ENCODE measurements around the gene TDRD3.

The TDRD3 gene

GRCh38 chr13:60439201-60439600 lies 42.2 kb downstream of the TDRD3 start:
- TF ChIP-seq, protein P1, sequence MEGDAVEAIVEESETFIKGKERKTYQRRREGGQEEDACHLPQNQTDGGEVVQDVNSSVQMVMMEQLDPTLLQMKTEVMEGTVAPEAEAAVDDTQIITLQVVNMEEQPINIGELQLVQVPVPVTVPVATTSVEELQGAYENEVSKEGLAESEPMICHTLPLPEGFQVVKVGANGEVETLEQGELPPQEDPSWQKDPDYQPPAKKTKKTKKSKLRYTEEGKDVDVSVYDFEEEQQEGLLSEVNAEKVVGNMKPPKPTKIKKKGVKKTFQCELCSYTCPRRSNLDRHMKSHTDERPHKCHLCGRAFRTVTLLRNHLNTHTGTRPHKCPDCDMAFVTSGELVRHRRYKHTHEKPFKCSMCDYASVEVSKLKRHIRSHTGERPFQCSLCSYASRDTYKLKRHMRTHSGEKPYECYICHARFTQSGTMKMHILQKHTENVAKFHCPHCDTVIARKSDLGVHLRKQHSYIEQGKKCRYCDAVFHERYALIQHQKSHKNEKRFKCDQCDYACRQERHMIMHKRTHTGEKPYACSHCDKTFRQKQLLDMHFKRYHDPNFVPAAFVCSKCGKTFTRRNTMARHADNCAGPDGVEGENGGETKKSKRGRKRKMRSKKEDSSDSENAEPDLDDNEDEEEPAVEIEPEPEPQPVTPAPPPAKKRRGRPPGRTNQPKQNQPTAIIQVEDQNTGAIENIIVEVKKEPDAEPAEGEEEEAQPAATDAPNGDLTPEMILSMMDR (IDR thresholded peaks at IDR 0.05; ENCODE audit: extremely low read depth, insufficient read depth, missing control alignments) = no peak
- DNase-seq (ENCODE audit: low spot score) = no peak
- in situ Hi-C loops (cut with MboI; ENCODE audit: low pct_unique_long_range_greater_than_20kb, low sequenced_read_pairs, unreplicated experiment) = loop anchor here (25.0 kb wide), 1 partner anchor 752 kb away; no protein-coding TSS in a partner anchor

- in situ Hi-C loops (cut with MboI; ENCODE audit: low pct_unique_long_range_greater_than_20kb, low sequenced_read_pairs, unreplicated experiment) = loop anchor here (25.0 kb wide), 1 partner anchor 754 kb away; no protein-coding TSS in a partner anchor
- DNase-seq (ENCODE audit: low spot score) = no peak
- TF ChIP-seq, protein P1 (IDR thresholded peaks at IDR 0.05; ENCODE audit: extremely low read depth, insufficient read depth, missing control alignments) = no peak
Observed at GRCh38 chr13:60441761-60442160, 44.7 kb downstream of the TDRD3 start.

- in situ Hi-C loops (cut with MboI; ENCODE audit: low pct_unique_long_range_greater_than_20kb, low sequenced_read_pairs, unreplicated experiment) = loop anchor here (25.0 kb wide), 1 partner anchor 762 kb away; no protein-coding TSS in a partner anchor
- TF ChIP-seq, protein P1 (IDR thresholded peaks at IDR 0.05; ENCODE audit: extremely low read depth, insufficient read depth, missing control alignments) = peak; percentile 84
- peak; percentile 17 for DNase-seq (ENCODE audit: low spot score)
Observed at GRCh38 chr13:60448907-60449510, 52.0 kb downstream of the TDRD3 start.

- in situ Hi-C loops (cut with MboI; ENCODE audit: low pct_unique_long_range_greater_than_20kb, low sequenced_read_pairs, unreplicated experiment) = loop anchor here (25.0 kb wide), 1 partner anchor 959 kb away; the partner anchor contains the start of gene PCDH20
- no peak for DNase-seq (ENCODE audit: low spot score)
- TF ChIP-seq, protein P1 (IDR thresholded peaks at IDR 0.05; ENCODE audit: extremely low read depth, insufficient read depth, missing control alignments) = no peak
Observed at GRCh38 chr13:60453490-60453889, 56.5 kb downstream of the TDRD3 start.

DNA sequence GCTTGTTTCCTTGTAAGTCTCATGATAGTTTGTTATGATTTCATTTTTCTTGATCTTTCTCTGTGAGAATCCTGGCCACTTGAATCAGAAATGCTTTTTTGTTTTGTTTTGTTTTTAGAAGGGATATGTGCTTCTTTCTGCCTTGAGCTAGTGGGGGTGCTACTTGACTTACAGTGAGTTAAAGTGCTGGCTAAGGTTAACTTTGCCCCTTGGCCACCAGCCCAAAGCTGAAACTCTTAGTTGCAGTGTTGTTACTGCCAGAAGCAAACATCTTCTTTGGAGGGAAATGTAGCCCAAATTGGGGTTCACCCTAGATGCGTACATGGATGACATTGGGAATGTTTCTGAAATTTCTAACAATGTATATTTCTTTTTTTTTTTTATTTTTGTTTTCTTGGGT lies 57.4 kb downstream of the TDRD3 start:
- TF ChIP-seq, protein P1 (IDR thresholded peaks at IDR 0.05; ENCODE audit: extremely low read depth, insufficient read depth, missing control alignments) = no peak
- no peak for DNase-seq (ENCODE audit: low spot score)
- in situ Hi-C loops (cut with MboI; ENCODE audit: low pct_unique_long_range_greater_than_20kb, low sequenced_read_pairs, unreplicated experiment) = loop anchor here (25.0 kb wide), 1 partner anchor 958 kb away; the partner anchor contains the start of gene PCDH20

- TF ChIP-seq, protein P1 (IDR thresholded peaks at IDR 0.05; ENCODE audit: extremely low read depth, insufficient read depth, missing control alignments) = no peak
- DNase-seq (ENCODE audit: low spot score) = no peak
- in situ Hi-C loops (cut with MboI; ENCODE audit: low pct_unique_long_range_greater_than_20kb, low sequenced_read_pairs, unreplicated experiment) = loop anchor here (25.0 kb wide), 1 partner anchor 949 kb away; the partner anchor contains the start of gene PCDH20
Observed at GRCh38 chr13:60463787-60464186, 66.8 kb downstream of the TDRD3 start.

Measured in GM13977 (cell line).